Endothelial cell of umbilical vein (primary cell): ENCODE measurements around the gene RYR3. TPM values are rescaled to one million over a fixed set of nuclear protein-coding genes. Genes with fewer than 3 reads are reported as not detected.

Source experiments
- BruUV-seq: library from RNA; stranded (reverse); fragments of 400-500 nt; replicated peaks from 2 replicates; lab custom pipeline; 2021; lab: Mats Ljungman, UMichigan
- CTCF ChIA-PET: fragments of 300-600, 350-600 bp; sonication (Branson Sonifier 250); formaldehyde crosslinking; loops from one replicate; lab custom pipeline; 2021; ENCODE audit warnings: antibody characterized with exemption, inconsistent platforms; lab: Charles Lee
- POLR2A ChIA-PET: fragments of 300-600, 350-600 bp; sonication (Branson Sonifier 250); formaldehyde crosslinking; loops from one replicate; lab custom pipeline; 2021; ENCODE audit warnings: antibody characterized with exemption, inconsistent platforms; lab: Charles Lee
- DNase-seq: peaks from one replicate; pipeline ENCODE4 v3.0.0-alpha.2; 2011; ENCODE audit warnings: low read depth, low spot score
- FAIRE-seq: peaks from 2 replicates; lab custom pipeline; 2011; peaks lifted over from hg19 to GRCh38; lab: Jason Lieb, UNC
- H2AFZ ChIP-seq: 2 replicates; pipeline ENCODE4 v1.6.0; 2012; ENCODE audit warnings: low read depth, low read length, control low read depth, inconsistent platforms
- H3K27ac ChIP-seq: 2 replicates; pipeline ENCODE4 v1.5.1; 2011; ENCODE audit warnings: low read depth, mild to moderate bottlenecking, control low read depth, low read length, moderate library complexity; ENCODE audit not compliant: insufficient read depth
- H3K27me3 ChIP-seq, 2 experiments: 2 replicates each; pipeline versions ENCODE4 v1.6.0 to v1.6.1; 2011; ENCODE audit warnings: low read length in 2 of 2, mixed read lengths in 1 of 2; ENCODE audit not compliant: control insufficient read depth in 2 of 2, insufficient read depth in 2 of 2
- H3K36me3 ChIP-seq, 2 experiments: 2 replicates in 1 of 2; 3 replicates in 1 of 2; pipeline ENCODE4 v1.5.1; 2011; ENCODE audit warnings: low read length in 2 of 2, mild to moderate bottlenecking in 1 of 2, moderate library complexity in 1 of 2; ENCODE audit not compliant: control insufficient read depth in 2 of 2, insufficient read depth in 2 of 2; ENCODE audit errors: extremely low read depth in 1 of 2
- H3K4me1 ChIP-seq: 3 replicates; pipeline ENCODE4 v1.5.1; 2011; ENCODE audit warnings: mild to moderate bottlenecking, low read length; ENCODE audit not compliant: control insufficient read depth, insufficient read depth; ENCODE audit errors: extremely low read depth
- H3K4me2 ChIP-seq: 2 replicates; pipeline ENCODE4 v1.6.1; 2011; ENCODE audit warnings: low read length, control low read depth, mixed read lengths; ENCODE audit not compliant: insufficient read depth
- H3K4me3 ChIP-seq, 3 experiments: fragments of 200-600 bp in 1 of 3; sonication (generic), shearing (Covaris generic) in 1 of 3; replicated peaks in 1 of 3; 2 replicates each; pipeline ENCODE4 v1.5.1; 2011 to 2016; ENCODE audit warnings: control low read depth in 3 of 3, low read length in 3 of 3, mild to moderate bottlenecking in 2 of 3, inconsistent platforms in 1 of 3, low read depth in 1 of 3, moderate library complexity in 1 of 3; ENCODE audit not compliant: insufficient read depth in 1 of 3
- H3K79me2 ChIP-seq: 2 replicates; pipeline ENCODE4 v1.6.0; 2012; ENCODE audit warnings: low read length, inconsistent platforms; ENCODE audit not compliant: control insufficient read depth, insufficient read depth
- H3K9ac ChIP-seq: replicated peaks from 2 replicates; pipeline ENCODE3; 2011; ENCODE audit warnings: low read length, control low read depth; ENCODE audit not compliant: insufficient read depth; ENCODE audit errors: extremely low read depth
- H3K9me1 ChIP-seq: replicated peaks from 3 replicates; pipeline ENCODE4 v1.6.0; 2011; ENCODE audit warnings: mild to moderate bottlenecking, low read length; ENCODE audit not compliant: control insufficient read depth, insufficient read depth; ENCODE audit errors: extremely low read depth
- H3K9me3 ChIP-seq: replicated peaks from 2 replicates; pipeline ENCODE4 v1.5.1; 2012; ENCODE audit warnings: low read length, inconsistent platforms; ENCODE audit not compliant: control insufficient read depth, insufficient read depth
- H4K20me1 ChIP-seq: replicated peaks from 2 replicates; pipeline ENCODE3; 2011; ENCODE audit warnings: mild to moderate bottlenecking, low read length; ENCODE audit not compliant: control insufficient read depth, insufficient read depth; ENCODE audit errors: extremely low read depth
- EZH2 ChIP-seq: IDR thresholded peaks from 2 replicates; pipeline ENCODE4 v1.6.1; 2012; ENCODE audit warnings: borderline replicate concordance, low read depth, mild to moderate bottlenecking, moderate library complexity, low read length, inconsistent platforms; ENCODE audit not compliant: severe bottlenecking
- JUN ChIP-seq: IDR thresholded peaks from 2 replicates; pipeline ENCODE4 v1.6.1; 2011; ENCODE audit warnings: borderline replicate concordance, low read depth; ENCODE audit not compliant: insufficient read length, insufficient read depth
- MYC ChIP-seq: IDR thresholded peaks from one replicate; pipeline ENCODE4 v1.6.1; 2011; ENCODE audit warnings: mild to moderate bottlenecking, low read depth, low read length
- POLR2A ChIP-seq: IDR thresholded peaks from 2 replicates; pipeline ENCODE4 v1.6.1; 2012; ENCODE audit warnings: low read depth, mild to moderate bottlenecking, control low read depth, low read length
- POLR2AphosphoS5 ChIP-seq: IDR thresholded peaks from 2 replicates; pipeline ENCODE4 v1.6.1; 2012; ENCODE audit warnings: low read depth, mild to moderate bottlenecking, control low read depth, low read length, moderate library complexity; ENCODE audit not compliant: insufficient read depth
- dilution Hi-C: fragments of 300-500 bp; cut with MboI; formaldehyde crosslinking; loops from one replicate; pipeline ENCODE4 v1.15.0; 2019; ENCODE audit warnings: low sequenced_read_pairs; ENCODE audit not compliant: extremely low pct_ligation_motif_present
- intact Hi-C: fragments of 100-400 bp; cut with micrococcal nuclease; formaldehyde crosslinking; loops from one replicate; pipeline ENCODE4 v1.10.0; 2022
- polyA plus RNA-seq, 4 experiments: library from polyadenylated mRNA; depleted of rRNA in 3 of 4; stranded (reverse) in 3 of 4; unstranded in 1 of 4; fragments of >200 nt; gene quantifications; 2 replicates each; pipeline versions ENCODE4 v1.2.1 to v1.2.3, GENCODE V29; 2011 to 2012; ENCODE audit warnings: missing spikeins in 1 of 4
- total RNA-seq: library from RNA; stranded (reverse); gene quantifications from 2 replicates; pipeline ENCODE4 v1.2.3, GENCODE V29; 2021

The RYR3 gene
- total and polyA plus RNA-seq, 2 donors (not counting 3 experiments of a cell fraction or from before 2014, with no cell fraction given), result not detected

DNA sequence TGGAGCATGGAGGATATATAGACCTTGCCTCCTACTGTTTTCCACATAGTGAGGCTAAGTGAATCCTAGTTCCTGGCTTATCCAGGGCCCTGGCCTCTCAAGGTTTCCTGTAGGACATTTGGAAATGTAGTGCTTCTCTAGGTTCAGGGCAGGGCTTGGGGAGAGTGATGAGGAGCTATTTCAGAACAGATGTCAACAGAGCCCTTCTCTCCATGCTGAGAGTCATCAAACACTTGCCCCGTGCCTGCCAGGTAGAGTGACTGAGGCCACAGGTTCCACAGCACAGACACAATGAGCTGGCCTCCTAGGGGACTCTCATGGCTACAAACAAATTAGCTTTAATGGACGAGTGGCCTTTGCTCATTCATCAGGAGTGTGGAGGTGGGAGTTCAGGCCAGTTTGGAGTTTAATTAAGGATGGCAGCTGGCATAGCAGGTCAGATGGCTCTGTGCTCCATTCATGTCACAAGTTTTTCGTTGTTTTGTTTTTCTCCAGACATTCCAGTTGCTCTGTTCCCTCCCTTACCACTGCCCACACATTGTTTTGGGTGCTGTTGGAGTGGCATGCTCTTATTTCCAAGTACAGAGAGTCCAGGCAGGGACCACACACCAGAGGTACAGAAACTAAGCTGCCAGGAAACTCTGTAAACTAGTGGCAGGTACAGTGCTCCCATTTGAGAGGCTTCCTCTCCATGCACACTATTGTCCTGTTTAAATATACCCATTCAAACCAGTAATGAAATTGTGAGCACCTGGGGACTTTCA lies 189.8 kb downstream of the RYR3 start:
- no peak for FAIRE-seq

DNA sequence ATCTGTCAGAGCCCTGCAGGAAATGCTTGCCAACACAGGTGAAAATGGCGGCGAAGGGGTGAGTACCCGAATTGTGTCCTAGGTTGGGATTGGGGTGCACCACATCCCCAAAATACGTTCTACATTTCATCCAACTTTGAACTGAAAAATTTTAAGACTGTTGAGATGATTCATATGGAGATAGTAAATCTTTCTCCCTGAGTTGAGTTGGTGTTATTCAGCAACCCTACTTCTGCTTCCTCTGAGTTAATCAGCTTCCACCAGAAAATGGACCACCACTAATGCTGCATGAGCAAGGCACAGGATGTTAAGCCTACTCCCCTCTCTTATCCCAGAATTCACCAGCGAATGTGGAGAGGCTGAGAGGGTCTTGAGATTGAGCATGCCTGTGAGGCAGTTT lies 192.9 kb downstream of the RYR3 start:
- CTCF ChIA-PET, result no interaction called here
- Histone ChIP-seq H3K27ac (no peak overlapping the region), H3K9ac (no peak overlapping the region)

More for the DNA sequence above, 189.8 kb downstream of the RYR3 start:
- POLR2A ChIA-PET, result no interaction called here
- no peak overlapping the region for H3K9ac ChIP-seq
- no TSS peak for BruUV-seq
- no peaks in the 10 kb centered on the region for H3K36me3 ChIP-seq
- H3K27me3 ChIP-seq, result no peaks in the 10 kb centered on the region
- H4K20me1 ChIP-seq, result no peaks in the 10 kb centered on the region
- CTCF ChIA-PET, result no interaction called here
- H3K4me2 ChIP-seq, result no peak overlapping the region
- dilution Hi-C loops (no loop called here), intact Hi-C loops (no loop called here)
- no peaks in the 10 kb centered on the region for H3K79me2 ChIP-seq
- no peaks in the 10 kb centered on the region for H3K9me1 ChIP-seq
- TF ChIP-seq JUN, result no peak
- no peak for TF ChIP-seq POLR2AphosphoS5
- TF ChIP-seq MYC, result no peak
- DNase-seq, result no peak
- no peaks in the 10 kb centered on the region for H3K9me3 ChIP-seq
- H2AFZ ChIP-seq, result no peak overlapping the region
- no peaks in the 10 kb centered on the region for H3K4me1 ChIP-seq
- no peak overlapping the region for H3K27ac ChIP-seq
- no peak overlapping the region for H3K4me3 ChIP-seq

More for the DNA sequence above, 192.9 kb downstream of the RYR3 start:
- Histone ChIP-seq H3K9me3 (no peaks in the 10 kb centered on the region), H3K27me3 (no peaks in the 10 kb centered on the region), H4K20me1 (no peaks in the 10 kb centered on the region), H2AFZ (no peak overlapping the region), H3K4me3 (no peak overlapping the region), H3K9me1 (no peaks in the 10 kb centered on the region), H3K79me2 (no peaks in the 10 kb centered on the region), H3K4me1 (no peaks in the 10 kb centered on the region), H3K4me2 (no peak overlapping the region), H3K36me3 (no peaks in the 10 kb centered on the region)
- DNase-seq (no peak), FAIRE-seq (no peak)
- intact Hi-C loops, result no loop called here
- BruUV-seq, result no TSS peak
- no peak for TF ChIP-seq POLR2A
- TF ChIP-seq EZH2, result no peak
- no peak for TF ChIP-seq POLR2AphosphoS5
- TF ChIP-seq MYC, result no peak
- POLR2A ChIA-PET, result no interaction called here
- dilution Hi-C loops, result no loop called here
